ENCODE results near the gene FOXO6. TPM values are rescaled to one million over a fixed set of nuclear protein-coding genes. Genes with fewer than 3 reads are reported as not detected.

FOXO6 gene
- total RNA-seq, 1 donor from 2014 or later, result 16.2 TPM

DNA sequence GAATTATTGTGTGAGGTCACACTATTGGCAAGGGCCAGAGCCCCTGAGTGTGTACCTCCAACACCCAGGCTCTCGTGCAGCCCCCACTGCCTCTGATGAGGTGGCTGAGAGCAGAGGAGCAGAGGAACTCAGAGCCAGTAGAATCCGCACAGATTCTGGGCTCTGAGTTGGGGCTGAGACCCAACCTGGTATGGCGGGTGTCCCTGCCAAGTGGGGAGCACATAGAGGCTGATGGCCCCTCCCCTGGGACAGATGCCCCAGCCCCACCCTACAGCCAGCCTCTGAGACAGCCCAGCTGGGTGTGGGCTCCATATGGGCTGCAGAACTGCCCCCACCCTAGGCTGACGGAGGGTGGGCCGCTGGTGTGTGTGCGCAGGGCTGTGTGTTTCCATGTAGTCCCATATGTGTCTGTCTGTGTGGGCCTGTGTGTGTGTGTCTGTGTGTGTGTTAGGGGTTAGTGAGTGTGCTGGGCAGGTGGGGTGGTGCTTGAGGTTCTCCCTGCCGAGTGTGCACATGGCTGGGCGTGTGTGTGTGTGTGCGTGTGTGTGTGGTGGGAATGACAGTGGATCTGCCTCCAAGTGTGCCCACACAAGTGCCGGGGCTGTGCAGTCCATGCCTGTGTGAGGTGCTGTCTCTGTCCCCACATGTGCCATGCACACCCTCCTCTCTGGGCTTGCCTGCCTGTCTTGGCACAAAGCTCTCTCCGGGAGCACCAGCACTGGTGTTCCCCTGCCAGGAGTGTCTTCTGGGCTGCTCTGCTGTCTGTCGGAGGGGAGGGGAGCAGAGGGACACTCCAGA lies 24.4 kb downstream of the FOXO6 start:
- DNase-seq, result peak; percentile 59

DNA sequence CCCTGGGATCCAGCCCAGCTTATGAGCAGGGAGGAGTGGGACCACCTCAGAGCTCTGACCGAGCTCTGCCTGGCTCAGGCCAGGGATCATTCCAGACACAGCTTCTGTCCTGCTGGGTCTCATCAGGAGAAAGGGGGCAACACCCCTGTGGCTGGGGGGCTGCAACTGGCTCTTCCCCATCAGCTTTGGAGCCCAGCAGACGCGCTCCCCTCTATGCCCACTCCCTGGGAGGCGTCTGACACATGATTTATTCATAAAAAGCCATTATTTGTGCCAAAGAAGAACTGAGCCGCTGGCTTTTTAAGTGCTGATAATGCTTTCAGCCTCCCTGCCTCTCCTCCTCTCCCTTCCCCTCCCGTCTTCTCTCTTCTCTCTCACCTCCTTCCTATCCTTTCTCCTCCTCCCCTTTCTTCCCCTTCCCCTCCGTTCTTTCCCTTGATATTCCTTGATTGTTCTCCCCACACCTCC lies 25.0 kb downstream of the FOXO6 start:
- DNase-seq, result no peak

DNA sequence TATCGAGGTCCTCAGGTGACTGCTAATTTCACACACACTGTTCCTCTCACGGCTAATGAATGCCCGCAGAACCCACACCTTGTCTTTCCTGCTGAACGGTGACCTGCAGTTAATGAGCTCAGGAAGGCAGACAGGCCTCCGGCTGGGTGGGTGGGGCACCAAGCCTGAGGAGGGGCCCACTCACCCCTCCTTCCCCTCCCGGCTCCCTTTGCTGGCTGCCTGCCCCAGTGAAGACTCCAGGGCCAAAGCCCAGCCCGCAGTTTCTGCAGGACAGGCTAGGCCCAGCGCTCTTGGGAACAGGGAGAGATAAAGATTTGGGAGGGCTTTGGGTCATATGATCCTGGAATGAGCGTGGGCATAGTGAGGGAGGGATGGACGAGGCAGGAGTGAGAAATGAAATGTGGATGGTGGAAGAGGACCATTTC lies 26.4 kb downstream of the FOXO6 start:
- DNase-seq, result peak; percentile 97

DNA sequence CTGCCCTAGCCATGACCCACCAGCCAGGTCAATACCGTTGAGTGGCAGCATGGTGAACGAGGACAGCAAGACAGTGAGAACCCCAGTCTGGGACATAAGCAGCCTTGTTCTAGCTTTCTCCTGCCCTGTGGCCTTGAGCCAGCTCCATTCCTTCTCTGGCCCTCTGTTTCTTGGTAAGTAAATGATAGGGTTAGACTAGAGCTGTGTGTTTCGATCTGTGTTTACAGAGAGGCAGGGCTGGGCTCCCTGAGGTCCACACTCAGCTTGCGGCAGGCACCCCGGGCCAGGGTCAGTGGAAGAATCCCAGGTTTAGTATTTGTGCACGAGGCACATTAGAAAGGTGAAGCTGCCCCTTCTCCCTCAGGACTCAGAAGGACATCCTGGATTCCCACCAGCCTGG lies 27.3 kb downstream of the FOXO6 start:
- no peak for DNase-seq

DNA sequence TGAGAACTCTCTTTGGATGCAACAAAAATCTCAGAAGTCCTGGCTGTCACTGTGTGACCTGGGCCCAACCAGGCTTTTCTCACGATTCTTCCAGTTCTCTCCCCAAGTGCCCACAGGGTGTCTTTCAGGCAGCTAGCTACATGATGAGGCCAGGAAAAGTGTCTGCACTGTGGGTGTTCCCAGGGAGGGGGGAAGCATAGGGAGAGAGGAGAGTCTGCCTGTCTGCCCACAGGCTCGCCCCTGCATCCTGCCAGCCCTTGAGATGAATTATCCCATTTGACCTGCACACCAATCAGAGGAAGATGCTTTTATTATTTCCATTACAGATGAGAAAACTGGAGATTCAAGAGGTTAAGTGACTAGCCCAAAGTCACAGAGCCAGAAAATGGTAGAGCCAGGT lies 27.8 kb downstream of the FOXO6 start:
- no peak for DNase-seq

DNA sequence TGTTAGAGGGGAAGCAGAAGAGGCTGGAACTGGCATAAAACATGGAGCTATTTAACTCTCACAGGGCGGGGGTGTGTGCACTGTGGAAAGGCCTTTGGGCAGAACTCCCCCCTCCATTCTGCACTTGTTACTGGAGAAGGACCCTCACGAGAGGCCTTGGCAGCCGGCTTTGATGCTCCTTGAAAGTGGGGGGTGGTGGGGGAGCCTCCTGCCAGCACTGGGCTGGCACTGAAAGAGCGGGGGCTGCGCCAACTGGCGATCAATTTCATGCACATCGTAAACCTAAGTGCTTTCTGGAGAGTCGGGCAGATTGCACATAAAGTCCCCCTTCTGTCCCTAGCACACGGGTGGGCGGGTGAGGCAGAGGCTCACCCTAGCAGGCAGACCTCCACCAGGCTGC lies 28.9 kb downstream of the FOXO6 start:
- peak; percentile 91 for DNase-seq

DNA sequence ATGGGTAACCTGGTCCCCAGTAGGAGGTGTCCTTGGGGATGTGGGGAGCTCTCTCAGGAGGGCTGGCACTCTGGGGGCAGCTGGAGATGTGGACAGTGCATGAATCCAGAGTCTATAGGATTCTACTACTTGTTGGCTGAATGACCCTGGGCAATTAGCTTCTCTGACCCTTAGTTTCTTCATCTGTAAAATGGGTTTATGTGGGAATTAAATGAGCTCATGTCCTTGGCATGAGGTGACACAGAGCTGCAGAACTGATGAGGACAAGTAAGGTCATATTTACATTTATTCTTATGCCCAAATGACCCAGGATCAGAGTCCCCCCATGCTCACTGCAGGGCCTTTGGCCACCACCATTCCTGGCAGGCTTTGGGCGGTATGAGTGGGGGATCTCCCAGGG lies 29.3 kb downstream of the FOXO6 start:
- no peak for DNase-seq

DNA sequence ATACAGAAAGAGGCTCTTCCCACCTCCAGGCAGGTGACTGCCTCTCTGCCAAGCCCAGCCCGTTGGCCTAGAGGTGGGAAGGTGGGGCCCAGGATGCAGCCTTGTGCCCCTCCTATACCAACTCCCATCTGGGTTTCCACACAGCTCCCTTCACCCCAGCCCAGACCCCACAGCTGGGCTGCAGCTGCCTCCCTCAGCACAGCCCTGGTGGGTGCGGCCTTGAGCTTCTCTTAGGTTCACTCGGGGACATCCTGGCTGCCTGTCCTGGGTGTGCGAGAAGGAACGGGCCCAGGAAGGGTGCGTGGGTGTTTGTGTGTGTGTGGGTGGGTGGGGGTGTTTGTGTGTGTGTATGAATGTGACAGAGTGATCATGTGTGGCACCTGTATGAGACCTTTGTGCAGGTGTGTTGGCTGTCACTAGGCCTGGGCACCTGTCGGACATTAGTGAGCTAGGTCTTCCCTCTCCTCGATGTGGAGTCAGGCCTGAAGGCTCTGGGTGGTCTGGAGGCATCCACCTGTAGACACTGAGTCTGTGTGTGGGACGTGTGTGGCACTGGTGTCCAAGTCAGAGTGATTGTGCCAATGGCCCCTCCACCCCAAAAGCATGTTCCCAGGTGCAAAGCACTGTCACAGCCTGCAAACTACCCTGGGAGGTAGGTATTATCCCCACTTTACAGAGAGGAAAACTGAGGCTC lies 30.7 kb downstream of the FOXO6 start:
- peak; percentile 80 for DNase-seq

DNA sequence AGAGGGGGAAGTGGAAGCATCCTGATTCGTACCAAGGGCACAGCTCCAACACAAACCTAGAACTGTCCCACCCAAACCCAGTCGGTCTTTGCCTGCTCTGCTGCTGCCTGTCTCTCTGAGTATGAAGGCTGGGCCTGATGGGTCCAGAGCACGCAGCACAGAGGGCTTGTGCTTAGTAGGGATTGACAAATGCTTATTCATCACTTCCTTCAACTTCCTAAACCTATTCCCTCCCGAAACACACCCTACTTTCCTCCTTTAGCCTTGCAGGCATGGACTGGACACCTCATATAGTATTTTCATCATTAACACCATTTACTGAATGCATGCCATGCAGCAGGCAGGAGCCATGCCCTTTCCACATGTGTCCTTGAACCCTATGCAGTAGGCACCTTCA lies 31.3 kb downstream of the FOXO6 start:
- no peak for DNase-seq

DNA sequence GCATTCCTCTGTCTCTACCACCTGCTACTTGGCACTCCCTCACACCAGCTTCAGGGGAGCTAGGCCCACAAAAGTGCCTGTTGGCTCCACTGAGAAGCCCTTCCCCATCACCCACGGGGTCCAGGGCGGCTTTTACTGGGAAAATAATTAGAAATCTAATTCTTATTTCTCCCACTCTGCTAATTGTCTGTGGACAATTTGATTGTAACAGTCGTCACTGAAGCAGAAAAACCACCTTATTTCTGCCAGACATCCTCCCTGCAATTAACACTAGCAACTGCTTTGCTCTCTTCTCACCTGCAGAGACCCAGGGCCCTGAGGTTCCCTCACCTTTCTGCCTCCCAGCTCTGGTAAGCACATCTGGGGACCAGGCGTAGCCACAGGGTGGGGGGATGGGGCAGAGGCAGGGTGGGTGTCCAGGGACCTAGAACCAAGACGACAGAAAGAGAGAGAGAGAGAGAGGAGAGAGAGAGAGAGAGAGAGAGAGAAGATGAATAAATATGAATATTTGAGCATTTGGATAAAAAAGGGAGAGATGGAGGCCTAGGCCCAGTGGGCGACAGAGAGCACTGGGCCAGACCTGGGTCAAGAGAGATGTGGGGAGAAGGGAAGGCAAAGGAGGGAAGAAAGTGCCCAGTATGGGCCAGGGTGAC lies 32.6 kb downstream of the FOXO6 start:
- DNase-seq, result no peak

DNA sequence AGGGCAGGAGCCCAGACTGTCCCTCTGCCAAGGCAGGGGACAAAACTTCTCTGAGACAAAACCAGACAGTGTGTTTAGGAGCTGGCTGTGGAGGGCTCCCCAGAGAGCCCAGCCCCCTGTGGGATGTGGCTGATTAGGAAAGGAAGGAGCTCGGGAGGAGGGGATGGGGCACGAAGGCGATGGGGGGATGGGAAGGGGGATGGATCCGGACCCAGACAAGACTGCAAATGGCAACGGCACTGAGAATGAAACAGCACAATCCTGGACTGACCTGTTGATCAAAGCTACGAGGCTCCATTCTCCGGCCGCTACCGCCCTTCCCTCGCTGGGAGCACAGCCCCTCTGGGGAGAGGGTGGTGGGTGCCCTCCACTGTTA lies 33.1 kb downstream of the FOXO6 start:
- DNase-seq, result no peak

DNA sequence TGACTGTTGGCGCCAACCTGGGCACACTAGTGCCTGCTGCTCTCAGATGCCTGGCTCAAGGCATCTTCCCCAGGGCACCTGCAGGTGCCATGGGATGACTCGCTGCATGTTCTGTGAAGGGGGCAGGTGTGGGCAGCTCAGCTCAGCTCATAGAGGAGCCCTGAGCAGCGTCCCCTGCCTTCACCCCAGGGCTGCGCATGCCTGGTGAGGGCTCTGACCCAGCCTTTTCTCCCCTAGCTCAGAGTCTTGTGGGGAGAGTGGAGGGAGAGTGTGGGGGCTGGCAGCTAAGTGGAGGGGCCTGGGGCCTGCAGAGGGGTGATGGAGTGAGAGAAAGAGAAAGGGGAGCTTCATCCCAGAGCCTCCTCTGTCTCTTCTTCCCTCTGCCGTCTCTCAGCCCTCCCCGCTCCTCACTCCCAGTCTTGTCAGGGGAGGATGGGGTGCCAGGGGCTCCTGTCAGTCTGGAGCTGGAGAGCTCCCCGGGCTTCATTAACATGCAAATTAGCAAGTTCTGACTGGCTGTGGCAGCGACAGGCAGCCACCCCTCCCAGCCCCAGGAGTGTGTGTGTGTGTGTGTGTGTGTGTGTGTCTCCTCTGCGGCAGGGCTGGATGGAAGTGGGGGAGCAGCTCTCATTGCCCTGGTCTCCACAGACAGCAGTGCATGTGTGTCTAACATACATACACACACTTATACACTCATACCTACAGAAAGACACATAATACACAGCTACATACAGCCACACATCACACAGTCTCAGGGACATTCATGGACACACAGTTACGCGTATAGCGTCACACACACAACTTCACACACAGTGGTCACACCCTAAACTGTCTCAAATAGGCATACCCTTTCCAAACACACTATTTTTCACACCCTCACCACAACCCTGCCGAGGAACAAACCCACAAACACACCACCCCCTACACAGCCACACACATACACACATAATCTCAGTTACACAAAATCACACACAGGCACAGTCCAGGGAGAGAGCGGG lies 34.0 kb downstream of the FOXO6 start:
- peak; percentile 89 for DNase-seq

DNA sequence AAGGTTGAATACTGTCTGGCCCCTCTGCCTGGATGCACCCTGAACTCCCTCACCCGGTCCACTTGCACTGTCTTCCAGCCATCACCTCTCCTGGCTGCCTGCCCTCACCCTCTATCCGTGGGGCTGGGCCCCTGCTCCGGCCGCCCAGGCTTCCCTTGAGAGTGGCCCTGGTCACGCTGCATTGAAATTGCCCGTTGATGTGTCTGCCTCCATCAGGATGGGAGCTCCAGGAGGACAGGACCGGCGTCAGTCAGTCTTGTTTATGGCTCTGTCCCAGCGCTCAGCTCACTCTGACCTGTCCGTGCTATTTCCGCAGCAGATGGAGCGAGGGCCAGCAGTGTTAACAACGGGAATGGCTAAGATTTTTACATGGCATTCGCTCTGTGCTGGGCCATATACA lies 34.9 kb downstream of the FOXO6 start:
- DNase-seq, result no peak

DNA sequence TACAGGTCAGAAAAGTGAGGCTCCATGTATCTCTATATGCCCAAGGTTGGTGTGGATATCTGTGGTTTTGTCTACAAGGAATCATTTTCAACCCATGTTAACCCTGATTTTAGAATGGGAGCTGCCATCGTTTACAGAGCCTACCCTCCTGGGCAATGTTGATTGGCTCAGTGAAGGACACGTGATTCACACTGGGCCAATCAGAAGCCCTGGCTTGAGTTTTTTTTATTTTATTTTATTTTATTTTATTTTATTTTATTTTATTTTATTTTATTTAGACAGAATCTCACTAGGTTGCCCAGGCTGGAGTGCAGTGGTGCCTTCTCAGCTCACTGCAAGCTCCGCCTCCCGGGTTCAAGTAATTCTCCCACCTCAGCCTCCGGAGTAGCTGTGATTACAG lies 35.8 kb downstream of the FOXO6 start:
- DNase-seq, result no peak

DNA sequence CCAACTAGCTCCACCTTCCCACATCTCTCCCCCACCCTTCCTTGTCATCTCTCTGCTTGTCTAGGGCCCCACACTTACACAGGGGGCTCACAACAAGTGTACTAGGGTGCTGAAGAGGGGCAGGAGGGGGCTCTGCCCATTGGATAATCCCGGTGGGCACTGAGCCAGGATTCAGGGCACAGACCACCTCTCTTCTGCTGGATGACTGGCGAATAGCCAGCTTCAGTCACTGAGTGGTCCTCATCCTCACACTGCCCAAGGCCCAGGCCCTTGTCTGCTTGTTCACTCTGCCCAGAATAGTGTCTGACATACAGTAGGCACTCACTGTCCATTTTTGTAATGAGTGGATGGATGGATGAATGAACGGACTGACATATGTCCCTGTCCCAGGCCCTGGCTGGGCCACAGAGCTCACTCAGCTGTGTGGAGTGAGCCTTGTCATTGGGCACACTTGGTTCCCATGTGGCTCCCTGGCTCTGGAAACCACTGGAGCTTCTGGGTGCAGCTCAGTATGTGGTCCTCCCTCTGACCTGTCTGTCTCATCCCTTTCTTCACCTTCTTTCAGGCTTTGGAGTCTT lies 36.6 kb downstream of the FOXO6 start:
- peak; percentile 68 for DNase-seq

DNA sequence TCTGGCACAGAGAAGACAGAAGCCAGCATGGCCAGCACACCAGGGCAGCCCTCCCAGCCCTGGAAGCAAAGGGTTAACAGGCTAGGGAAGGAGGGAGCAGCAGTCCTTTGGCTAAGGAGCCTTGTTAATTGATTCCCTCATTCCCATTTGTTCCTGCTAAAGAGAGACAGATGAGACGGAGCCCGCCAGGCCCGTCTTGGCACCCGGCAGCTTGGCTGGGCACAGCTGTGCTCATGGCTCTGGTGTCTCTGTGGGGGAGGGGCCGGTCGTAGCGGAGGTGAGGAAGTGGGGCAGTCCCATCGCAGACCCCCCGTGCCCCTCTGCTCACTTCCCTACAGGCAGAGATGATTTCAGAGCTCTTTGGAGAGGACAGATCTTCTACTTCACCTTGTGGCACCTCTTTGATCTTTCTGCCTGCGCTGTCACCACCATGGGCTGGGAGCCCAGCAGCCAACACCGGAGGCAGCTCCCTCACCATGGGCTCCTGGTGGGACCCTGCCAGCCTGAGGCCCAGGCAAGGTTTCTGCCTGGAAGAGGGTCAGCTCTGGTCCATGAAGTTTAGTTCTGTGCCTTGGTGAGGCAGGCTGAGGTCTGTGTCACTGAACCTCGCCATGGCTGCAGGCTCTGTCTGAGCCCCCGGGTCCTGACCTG lies 38.0 kb downstream of the FOXO6 start:
- DNase-seq, result peak; percentile 96

DNA sequence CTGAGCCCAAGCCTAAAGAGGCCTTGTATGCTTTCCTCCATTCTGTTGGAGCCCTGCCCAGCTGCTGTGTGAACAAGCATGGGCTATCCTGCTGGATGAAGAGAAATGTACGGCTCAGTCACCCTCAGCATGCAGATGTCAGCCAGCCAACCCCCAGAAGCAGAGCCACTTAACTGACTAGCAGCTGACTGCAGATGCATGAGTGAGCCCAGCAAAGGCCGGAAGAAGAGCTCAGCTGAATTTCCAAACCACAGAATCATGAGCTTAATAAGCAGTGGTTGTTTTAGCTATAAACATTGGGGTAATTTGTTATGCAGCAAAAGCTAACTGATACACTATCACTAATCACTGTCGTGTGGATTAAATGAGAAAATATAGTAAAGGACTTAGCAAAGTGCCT lies 39.0 kb downstream of the FOXO6 start:
- DNase-seq, result peak; percentile 93

DNA sequence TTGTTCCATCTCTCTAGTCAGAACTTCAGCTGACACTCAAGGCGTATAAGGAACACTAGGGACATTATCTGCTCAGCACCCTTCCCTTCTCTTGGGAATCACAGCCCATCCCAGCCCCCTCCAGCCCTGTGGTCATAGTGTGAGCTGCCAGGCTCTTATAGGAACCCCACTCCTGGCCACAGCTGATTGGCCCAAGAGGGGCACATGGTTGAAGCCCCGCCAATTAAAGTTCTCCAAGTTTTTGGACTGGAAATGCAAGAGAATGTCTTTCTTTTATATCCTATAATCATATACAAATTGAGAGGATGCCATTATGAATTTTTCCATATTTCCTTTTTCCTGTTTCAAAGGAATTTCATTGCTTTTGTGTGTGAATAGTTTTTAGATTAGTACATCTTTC lies 40.7 kb downstream of the FOXO6 start:
- no peak for DNase-seq

DNA sequence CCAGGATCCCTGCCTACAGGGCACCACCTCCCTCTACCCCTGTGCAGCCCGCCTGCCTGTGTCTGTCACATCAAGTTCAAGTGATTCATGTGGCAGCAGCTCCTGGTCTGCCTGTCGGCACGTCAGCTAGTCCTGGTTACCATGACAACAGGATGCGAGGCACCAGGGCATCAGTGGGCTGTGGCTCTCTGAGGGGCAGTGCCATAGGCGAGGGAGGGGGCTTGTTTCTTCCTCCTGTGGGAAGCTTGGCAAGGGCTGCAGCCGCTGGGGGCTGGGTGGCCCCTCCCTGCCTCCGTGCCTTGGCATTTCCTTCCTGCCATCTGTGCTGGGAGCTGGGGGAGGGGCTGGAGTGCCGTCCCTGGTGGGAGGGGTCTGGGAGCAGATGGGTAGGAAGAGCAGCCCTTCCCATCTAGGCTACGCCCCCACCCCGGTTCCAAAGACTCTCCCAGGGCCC lies 43.1 kb downstream of the FOXO6 start:
- peak; percentile 95 for DNase-seq

DNA sequence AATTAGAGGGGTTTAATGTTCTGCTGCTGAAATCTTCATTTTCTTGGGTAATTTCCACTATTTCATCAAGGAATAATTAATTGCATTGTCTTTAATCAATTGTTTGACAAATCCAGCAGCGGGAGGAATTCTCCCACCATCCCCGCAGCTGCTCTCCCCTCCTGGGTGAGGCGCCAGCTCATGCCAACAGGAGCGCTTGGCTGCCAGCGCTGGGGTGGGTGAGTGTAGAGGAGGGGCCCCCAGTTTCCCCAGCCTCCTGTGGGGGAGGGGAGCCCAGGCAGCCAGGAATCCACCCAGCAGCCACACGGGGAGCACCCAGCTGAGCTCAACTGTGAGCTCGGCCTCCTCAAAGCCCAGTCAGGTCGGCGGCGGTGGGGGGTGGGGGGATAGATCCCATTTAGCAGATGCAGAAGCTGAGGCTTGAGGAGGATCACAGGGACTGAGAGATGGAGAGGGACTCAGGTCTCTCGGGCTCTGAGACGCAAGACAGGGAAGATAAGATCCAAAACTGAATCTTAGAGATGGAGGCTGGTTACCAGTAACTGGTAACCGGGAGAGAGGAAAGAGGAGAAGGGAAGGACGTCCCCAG lies 46.5 kb downstream of the FOXO6 start:
- DNase-seq, result peak; percentile 70

DNA sequence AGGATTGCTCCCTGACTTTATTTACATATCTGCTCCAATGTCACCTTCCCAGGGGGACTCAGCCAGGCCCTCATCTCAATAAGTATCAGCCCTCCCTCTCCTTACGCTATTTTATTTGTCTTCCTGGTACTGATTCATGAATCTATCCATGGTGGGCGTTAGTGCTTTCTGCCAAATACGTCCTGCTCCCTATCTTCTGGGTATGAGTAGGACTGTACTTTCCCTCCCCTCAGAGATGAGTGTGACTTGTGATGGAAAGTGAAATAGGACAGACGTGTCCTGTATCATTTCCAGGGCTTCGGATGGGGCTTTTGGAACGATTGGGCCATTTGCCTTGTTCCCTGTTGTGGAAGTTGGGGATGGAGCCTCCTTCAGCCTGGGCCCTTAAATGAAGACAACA lies 47.5 kb downstream of the FOXO6 start:
- no peak for DNase-seq
